Mammary epithelial cell (primary cell): ENCODE results near the gene ZNF385B.

ENCODE experiments used
- EZH2 ChIP-seq: IDR thresholded peaks from 2 replicates; pipeline ENCODE4 v1.6.1; 2012; ENCODE audit warnings: low read length, inconsistent platforms, borderline replicate concordance
- TF ChIP-seq, protein P1 (sequence below), 2 donors: IDR thresholded peaks in 1 of 2; conservative IDR thresholded peaks in 1 of 2; 2 replicates each; pipeline ENCODE4 v1.5.1; 2011 to 2012; ENCODE audit warnings: inconsistent platforms in 2 of 2, low read length in 2 of 2, mild to moderate bottlenecking in 2 of 2, control low read depth in 1 of 2, low read depth in 1 of 2; ENCODE audit not compliant: insufficient read depth in 1 of 2; ENCODE audit errors: extremely low read depth in 1 of 2

DNA sequence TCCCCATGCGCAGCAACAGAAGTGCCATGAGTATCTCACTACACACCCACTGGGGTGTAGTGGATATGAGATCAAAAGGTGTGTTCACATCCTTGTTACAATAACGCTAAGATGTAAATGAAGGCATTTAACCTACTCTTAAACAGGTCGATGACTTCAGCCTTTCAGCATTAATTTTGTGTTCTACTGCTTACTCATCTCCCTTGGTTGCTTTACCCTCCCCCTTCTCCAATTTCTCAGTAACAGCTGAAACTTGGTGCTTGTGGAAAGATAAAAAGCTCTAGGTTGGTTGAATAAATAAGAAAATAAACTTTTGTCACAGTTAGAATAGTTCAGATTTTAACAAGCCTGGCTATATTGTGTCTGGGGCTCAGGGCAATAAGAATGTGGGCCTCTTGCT, 449.3 kb downstream of the ZNF385B start:
- TF ChIP-seq, protein P1, sequence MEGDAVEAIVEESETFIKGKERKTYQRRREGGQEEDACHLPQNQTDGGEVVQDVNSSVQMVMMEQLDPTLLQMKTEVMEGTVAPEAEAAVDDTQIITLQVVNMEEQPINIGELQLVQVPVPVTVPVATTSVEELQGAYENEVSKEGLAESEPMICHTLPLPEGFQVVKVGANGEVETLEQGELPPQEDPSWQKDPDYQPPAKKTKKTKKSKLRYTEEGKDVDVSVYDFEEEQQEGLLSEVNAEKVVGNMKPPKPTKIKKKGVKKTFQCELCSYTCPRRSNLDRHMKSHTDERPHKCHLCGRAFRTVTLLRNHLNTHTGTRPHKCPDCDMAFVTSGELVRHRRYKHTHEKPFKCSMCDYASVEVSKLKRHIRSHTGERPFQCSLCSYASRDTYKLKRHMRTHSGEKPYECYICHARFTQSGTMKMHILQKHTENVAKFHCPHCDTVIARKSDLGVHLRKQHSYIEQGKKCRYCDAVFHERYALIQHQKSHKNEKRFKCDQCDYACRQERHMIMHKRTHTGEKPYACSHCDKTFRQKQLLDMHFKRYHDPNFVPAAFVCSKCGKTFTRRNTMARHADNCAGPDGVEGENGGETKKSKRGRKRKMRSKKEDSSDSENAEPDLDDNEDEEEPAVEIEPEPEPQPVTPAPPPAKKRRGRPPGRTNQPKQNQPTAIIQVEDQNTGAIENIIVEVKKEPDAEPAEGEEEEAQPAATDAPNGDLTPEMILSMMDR (conservative IDR thresholded peaks at IDR 0.05 in 1 of 2, IDR thresholded peaks at IDR 0.05 in 1 of 2; ENCODE audit: extremely low read depth in 1 of 2, insufficient read depth in 1 of 2, low read depth in 1 of 2, low read length in 2 of 2): no peak
- TF ChIP-seq EZH2: no peak
